Thoracic aorta (tissue), 2 donors: ENCODE results near the gene EIF4G3. TPM values are rescaled to one million over a fixed set of nuclear protein-coding genes. Genes with fewer than 3 reads are reported as not detected.
"Not testable (repeated sequence)": the region's sequence is repeated elsewhere in the genome, so short reads cannot be mapped to it uniquely, and the experiment has no call there.

ENCODE experiments used
- ATAC-seq: fragments of 150-250 bp; one replicate; pipeline ENCODE4 v1.8.0; 2017; ENCODE audit warnings: low read depth; ENCODE audit not compliant: insufficient number of reproducible peaks, low FRiP score
- DNase-seq: peaks from one replicate; pipeline ENCODE4 v3.0.0-alpha.2; 2020; ENCODE audit warnings: low spot score
- H3K27ac ChIP-seq, 2 donors: fragments of 200-600 bp; sonication (generic); 1 replicate in 1 of 2; 2 replicates in 1 of 2; pipeline ENCODE4 v1.5.1; 2016; ENCODE audit warnings: mild to moderate bottlenecking in 2 of 2, moderate library complexity in 2 of 2
- H3K27me3 ChIP-seq: fragments of 200-600 bp; sonication (generic); replicated peaks from 2 replicates; pipeline ENCODE4 v1.6.0; 2016; ENCODE audit warnings: mild to moderate bottlenecking; ENCODE audit not compliant: insufficient read depth
- H3K36me3 ChIP-seq: fragments of 200-600 bp; sonication (generic); one replicate; pipeline ENCODE4 v1.5.1; 2016
- H3K4me1 ChIP-seq, 2 donors: fragments of 200-600 bp; sonication (generic); 1 replicate in 1 of 2; 2 replicates in 1 of 2; pipeline versions ENCODE4 v1.5.1 to v1.6.0; 2016; ENCODE audit warnings: low read depth in 2 of 2, mild to moderate bottlenecking in 1 of 2; ENCODE audit not compliant: control insufficient read depth in 1 of 2
- H3K4me3 ChIP-seq: fragments of 200-600 bp; sonication (generic); 2 replicates; pipeline ENCODE4 v1.5.1; 2016; ENCODE audit warnings: mild to moderate bottlenecking
- H3K9me3 ChIP-seq: fragments of 200-600 bp; sonication (generic); 2 replicates; pipeline ENCODE4 v1.5.1; 2016
- total RNA-seq, 2 donors: library from RNA; depleted of rRNA; stranded (reverse); fragments of >200 nt; gene quantifications; one replicate each; pipeline versions ENCODE4 v1.1.0 to v1.2.3, GENCODE V29; 2016
- TF ChIP-seq, protein P1 (sequence below): fragments of 200-600 bp; sonication (generic); IDR thresholded peaks from one replicate; pipeline ENCODE4 v1.5.1; 2019; ENCODE audit warnings: antibody characterized with exemption

The EIF4G3 gene
- total RNA-seq, 2 donors from 2014 or later = 43.1 to 54.0 TPM

DNA sequence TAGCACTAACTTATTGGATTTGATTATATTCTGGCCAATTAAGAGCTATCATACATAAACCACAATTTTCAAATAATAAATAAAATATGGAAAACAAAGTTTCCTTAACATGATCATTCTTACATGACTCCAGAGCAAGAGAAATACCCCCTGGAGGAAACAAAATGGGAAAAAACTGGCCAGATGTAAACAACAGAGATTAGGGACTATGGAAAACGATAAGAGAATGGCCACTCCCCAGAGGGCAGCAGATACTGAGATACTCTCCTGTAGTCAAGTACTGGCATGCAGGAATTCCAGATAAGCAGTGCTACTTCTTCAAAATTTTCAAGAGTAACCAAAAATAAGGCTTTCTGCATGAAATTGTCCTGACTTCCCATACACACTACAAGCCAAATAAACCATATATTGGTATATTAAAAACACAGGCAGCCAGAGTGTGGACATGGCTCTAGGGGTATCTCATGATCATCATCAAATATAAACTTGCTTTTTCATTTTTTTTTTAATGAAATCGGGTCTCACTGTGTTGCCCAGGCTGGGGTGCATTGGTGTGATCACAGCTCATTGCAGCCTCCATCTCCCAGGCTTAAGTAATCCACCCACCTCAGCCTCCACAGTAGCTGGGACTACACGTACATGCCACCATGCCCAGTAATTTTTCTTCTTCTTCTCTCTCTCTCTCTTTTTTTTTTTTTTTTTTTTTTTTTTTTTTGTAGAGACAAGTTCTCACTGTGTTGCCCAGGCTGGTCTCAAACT is 118.5 kb downstream of the EIF4G3 start:
- Histone ChIP-seq H3K9me3 (no peaks in the 10 kb centered on the region), H3K4me3 (no peak overlapping the region), H3K4me1 (no peaks in the 10 kb centered on the region), H3K27me3 (no peaks in the 10 kb centered on the region), H3K27ac (no peak overlapping the region), H3K36me3 (no peaks in the 10 kb centered on the region)
- DNase-seq = no peak
- no peak for ATAC-seq
- TF ChIP-seq, protein P1, sequence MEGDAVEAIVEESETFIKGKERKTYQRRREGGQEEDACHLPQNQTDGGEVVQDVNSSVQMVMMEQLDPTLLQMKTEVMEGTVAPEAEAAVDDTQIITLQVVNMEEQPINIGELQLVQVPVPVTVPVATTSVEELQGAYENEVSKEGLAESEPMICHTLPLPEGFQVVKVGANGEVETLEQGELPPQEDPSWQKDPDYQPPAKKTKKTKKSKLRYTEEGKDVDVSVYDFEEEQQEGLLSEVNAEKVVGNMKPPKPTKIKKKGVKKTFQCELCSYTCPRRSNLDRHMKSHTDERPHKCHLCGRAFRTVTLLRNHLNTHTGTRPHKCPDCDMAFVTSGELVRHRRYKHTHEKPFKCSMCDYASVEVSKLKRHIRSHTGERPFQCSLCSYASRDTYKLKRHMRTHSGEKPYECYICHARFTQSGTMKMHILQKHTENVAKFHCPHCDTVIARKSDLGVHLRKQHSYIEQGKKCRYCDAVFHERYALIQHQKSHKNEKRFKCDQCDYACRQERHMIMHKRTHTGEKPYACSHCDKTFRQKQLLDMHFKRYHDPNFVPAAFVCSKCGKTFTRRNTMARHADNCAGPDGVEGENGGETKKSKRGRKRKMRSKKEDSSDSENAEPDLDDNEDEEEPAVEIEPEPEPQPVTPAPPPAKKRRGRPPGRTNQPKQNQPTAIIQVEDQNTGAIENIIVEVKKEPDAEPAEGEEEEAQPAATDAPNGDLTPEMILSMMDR = no peak

DNA sequence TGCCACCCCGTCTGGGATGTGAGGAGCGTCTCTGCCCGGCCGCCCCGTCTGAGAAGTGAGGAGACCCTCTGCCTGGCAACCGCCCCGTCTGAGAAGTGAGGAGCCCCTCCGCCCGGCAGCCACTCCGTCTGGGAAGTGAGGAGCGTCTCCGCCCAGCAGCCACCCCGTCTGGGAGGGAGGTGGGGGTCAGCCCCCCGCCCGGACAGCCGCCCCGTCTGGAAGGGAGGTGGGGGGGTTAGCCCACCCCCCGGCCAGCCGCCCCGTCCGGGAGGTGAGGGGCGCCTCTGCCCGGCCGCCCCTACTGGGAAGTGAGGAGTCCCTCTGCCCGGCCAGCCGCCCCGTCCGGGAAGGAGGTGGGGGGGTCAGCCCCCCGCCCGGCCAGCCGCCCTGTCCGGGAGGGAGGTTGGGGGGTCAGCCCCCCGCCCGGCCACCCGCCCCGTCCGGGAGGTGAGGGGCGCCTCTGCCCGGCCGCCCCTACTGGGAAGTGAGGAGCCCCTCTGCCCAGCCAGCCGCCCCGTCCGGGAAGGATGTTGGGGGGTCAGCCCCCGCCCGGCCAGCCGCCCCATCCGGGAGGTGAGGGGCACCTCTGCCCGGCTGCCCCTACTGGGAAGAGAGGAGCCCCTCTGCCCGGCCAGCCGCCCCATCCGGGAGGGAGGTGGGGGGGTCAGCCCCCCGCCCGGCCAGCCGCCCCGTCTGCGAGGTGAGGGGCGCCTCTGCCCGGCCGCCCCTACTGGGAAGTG is 123.3 kb downstream of the EIF4G3 start:
- H3K9me3 ChIP-seq, DNase-seq, H3K4me3 ChIP-seq, H3K27me3 ChIP-seq, H3K27ac ChIP-seq, H3K4me1 ChIP-seq, H3K36me3 ChIP-seq, ATAC-seq: not testable (repeated sequence)

DNA sequence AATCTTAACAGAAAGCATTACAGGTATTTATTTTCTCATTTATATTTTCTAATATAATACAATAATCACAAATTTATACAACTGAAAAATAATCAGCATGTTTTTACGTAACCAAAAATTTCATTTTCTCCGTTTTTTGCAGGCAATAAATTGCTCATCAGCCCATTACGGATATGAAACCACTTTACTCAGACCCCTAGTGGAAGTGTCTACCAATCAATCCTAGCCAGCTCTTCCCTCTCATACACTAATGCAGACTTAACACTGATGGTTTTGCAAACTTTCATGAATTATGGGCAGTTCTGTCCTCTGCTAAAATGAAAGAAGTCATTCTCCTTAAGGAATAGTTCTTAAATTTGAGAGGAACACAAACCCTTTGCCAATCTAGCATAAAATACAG is 124.7 kb downstream of the EIF4G3 start:
- TF ChIP-seq, protein P1 = no peak
- H3K36me3 ChIP-seq = no peaks in the 10 kb centered on the region
- no peak for DNase-seq

DNA sequence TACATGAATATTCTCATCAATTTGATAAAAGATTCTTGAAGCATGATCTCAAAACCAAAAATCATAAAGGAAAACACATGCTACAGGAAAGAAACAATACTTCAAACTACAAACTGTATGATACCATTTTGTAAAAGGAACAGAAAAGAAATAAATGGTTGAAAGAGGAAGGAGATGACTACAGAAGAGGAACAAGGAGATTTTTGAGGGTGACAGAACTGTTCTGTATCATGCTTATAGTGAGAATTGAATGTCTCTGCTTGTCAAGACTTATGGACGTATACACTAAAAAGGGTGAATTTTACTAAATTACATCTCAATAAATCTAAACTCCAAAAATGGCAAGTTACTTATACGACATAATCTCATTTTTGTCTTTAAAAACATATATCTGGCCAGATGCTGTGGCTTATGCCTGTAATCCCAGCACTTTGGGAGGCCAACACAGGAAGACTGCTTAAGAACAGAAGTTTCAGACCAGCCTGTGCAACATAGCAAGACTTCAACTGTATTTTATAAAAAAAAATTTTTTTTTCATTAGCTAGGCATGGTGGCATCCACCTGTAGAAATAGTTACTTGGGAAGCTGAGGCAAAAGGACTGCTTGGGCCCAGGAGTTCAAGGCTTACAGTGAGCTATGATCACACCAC is 125.4 kb downstream of the EIF4G3 start:
- DNase-seq (no peak), ATAC-seq (no peak)
- no peak overlapping the region for H3K4me3 ChIP-seq
- H3K9me3 ChIP-seq = no peaks in the 10 kb centered on the region
- H3K36me3 ChIP-seq = no peaks in the 10 kb centered on the region
- no peak overlapping the region for H3K27ac ChIP-seq
- TF ChIP-seq, protein P1 = no peak
- H3K27me3 ChIP-seq = no peaks in the 10 kb centered on the region
- H3K4me1 ChIP-seq = no peaks in the 10 kb centered on the region

More for the DNA sequence above, 124.7 kb downstream of the EIF4G3 start:
- H3K27ac ChIP-seq = no peak overlapping the region
- no peaks in the 10 kb centered on the region for H3K9me3 ChIP-seq
- H3K4me1 ChIP-seq = no peaks in the 10 kb centered on the region
- no peak for ATAC-seq
- no peaks in the 10 kb centered on the region for H3K27me3 ChIP-seq
- no peak overlapping the region for H3K4me3 ChIP-seq

DNA sequence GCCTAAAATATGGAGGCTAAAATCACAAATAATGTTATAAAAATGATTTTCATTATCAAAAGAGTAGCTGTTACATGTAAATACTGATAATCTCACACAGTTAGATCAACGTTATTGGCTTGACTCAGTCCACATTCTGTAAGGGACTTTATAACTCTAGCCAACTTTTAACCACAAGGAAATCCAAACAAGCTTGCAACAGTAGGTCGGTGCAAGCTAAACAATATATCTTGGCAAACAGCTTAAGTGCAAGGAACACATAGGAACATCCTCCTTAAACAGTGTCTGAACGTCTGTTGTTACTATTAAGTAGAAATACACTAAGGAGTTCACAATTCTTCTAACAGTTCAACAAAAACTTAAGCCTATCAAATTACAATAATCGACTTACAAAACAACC is 126.7 kb downstream of the EIF4G3 start:
- TF ChIP-seq, protein P1 = no peak
- H3K36me3 ChIP-seq = no peaks in the 10 kb centered on the region
- no peak for DNase-seq
- no peaks in the 10 kb centered on the region for H3K27me3 ChIP-seq
- peaks cover 0 to 4% of the 10 kb centered on the region in 2 donors for H3K4me1 ChIP-seq
- H3K9me3 ChIP-seq = no peaks in the 10 kb centered on the region
- H3K27ac ChIP-seq = no peak overlapping the region
- no peak for ATAC-seq
- H3K4me3 ChIP-seq = no peak overlapping the region
